HUES6 (cell line): ENCODE measurements around the gene ARL1.
A peak's percentile ranks its signal among the peaks of the same experiment; 100 is the strongest.
"Not testable (repeated sequence)": the region's sequence is repeated elsewhere in the genome, so short reads cannot be mapped to it uniquely, and the experiment has no call there.

Experiments
- H3K27ac ChIP-seq: 2 replicates; pipeline ENCODE4 v1.7.0; 2013; ENCODE audit warnings: low read depth, mild to moderate bottlenecking, low read length, inconsistent platforms
- H3K27me3 ChIP-seq: 2 replicates; pipeline ENCODE4 v1.6.1; 2013; ENCODE audit warnings: low read length; ENCODE audit not compliant: control insufficient read depth, insufficient read depth
- H3K36me3 ChIP-seq: 2 replicates; pipeline ENCODE4 v1.6.1; 2013; ENCODE audit warnings: low read length; ENCODE audit not compliant: control insufficient read depth, insufficient read depth
- H3K4me1 ChIP-seq: 2 replicates; pipeline ENCODE4 v1.6.1; 2013; ENCODE audit warnings: low read length; ENCODE audit not compliant: control insufficient read depth, insufficient read depth
- H3K4me3 ChIP-seq: 2 replicates; pipeline ENCODE4 v1.5.1; 2013; ENCODE audit warnings: low read depth, low read length
- H3K9ac ChIP-seq: one replicate; pipeline ENCODE4 v1.6.1; 2013; ENCODE audit warnings: mild to moderate bottlenecking, low read length
- H3K9me3 ChIP-seq: 2 replicates; pipeline ENCODE4 v1.6.1; 2013; ENCODE audit warnings: low read depth, low read length; ENCODE audit not compliant: control insufficient read depth, insufficient read depth

The ARL1 gene

GRCh38 chr12:101407049-101407435, 530 bp downstream of the ARL1 start:
- Histone ChIP-seq H3K27ac (peak overlapping the region; percentile 98; the same call in 1 of the 2 replicates), H3K9ac (peak overlapping the region; percentile 95), H3K36me3 (0 out of 2 replicates have a peak, but pooled peaks cover 5% of the 10 kb centered on the region), H3K4me1 (0 out of 2 replicates have a peak, but pooled peaks cover 3% of the 10 kb centered on the region), H3K27me3 (no peaks in the 10 kb centered on the region), H3K9me3 (no peaks in the 10 kb centered on the region), H3K4me3 (peak overlapping the region; percentile 97)

GRCh38 chr12:101391181-101391580, 16.4 kb downstream of the ARL1 start:
- not testable (repeated sequence) for H3K4me1 ChIP-seq, H3K9ac ChIP-seq, H3K27me3 ChIP-seq, H3K27ac ChIP-seq, H3K4me3 ChIP-seq, H3K9me3 ChIP-seq
- peaks cover 60% of the 10 kb centered on the region for H3K36me3 ChIP-seq

- Histone ChIP-seq H3K4me3 (no peak overlapping the region), H3K9ac (no peak overlapping the region), H3K36me3 (peaks cover 89% of the 10 kb centered on the region), H3K4me1 (no peaks in the 10 kb centered on the region), H3K27ac (no peak overlapping the region), H3K27me3 (no peaks in the 10 kb centered on the region), H3K9me3 (no peaks in the 10 kb centered on the region)
These were observed 28.4 kb downstream of the ARL1 start for GRCh38 chr12:101379149-101379548.

GRCh38 chr12:101375573-101375972, 32.0 kb downstream of the ARL1 start:
- Histone ChIP-seq H3K9me3 (no peaks in the 10 kb centered on the region), H3K27ac (no peak overlapping the region), H3K4me3 (no peak overlapping the region), H3K9ac (no peak overlapping the region), H3K4me1 (no peaks in the 10 kb centered on the region), H3K27me3 (no peaks in the 10 kb centered on the region), H3K36me3 (peaks cover 87% of the 10 kb centered on the region)

- Histone ChIP-seq H3K27ac (no peak overlapping the region), H3K9me3 (no peaks in the 10 kb centered on the region), H3K4me3 (no peak overlapping the region), H3K9ac (no peak overlapping the region), H3K36me3 (peaks cover 87% of the 10 kb centered on the region), H3K27me3 (no peaks in the 10 kb centered on the region), H3K4me1 (no peaks in the 10 kb centered on the region)
These were observed 35.1 kb downstream of the ARL1 start for GRCh38 chr12:101372431-101372830.

GRCh38 chr12:101368016-101368415, 39.6 kb downstream of the ARL1 start:
- Histone ChIP-seq H3K4me3 (no peak overlapping the region), H3K27ac (no peak overlapping the region), H3K27me3 (no peaks in the 10 kb centered on the region), H3K9ac (no peak overlapping the region), H3K36me3 (peaks cover 89% of the 10 kb centered on the region), H3K4me1 (no peaks in the 10 kb centered on the region), H3K9me3 (no peaks in the 10 kb centered on the region)

- no peaks in the 10 kb centered on the region for H3K4me1 ChIP-seq
- peaks cover 77% of the 10 kb centered on the region for H3K36me3 ChIP-seq
These were observed 46.1 kb downstream of the ARL1 start for GRCh38 chr12:101361455-101361854.

GRCh38 chr12:101356794-101357193, 50.8 kb downstream of the ARL1 start:
- Histone ChIP-seq H3K9me3 (no peaks in the 10 kb centered on the region), H3K27me3 (no peaks in the 10 kb centered on the region), H3K36me3 (peaks cover 64% of the 10 kb centered on the region), H3K27ac (no peak overlapping the region), H3K4me1 (no peaks in the 10 kb centered on the region), H3K9ac (no peak overlapping the region), H3K4me3 (no peak overlapping the region)

More at GRCh38 chr12:101361455-101361854, 46.1 kb downstream of the ARL1 start:
- no peak overlapping the region for H3K9ac ChIP-seq
- no peak overlapping the region for H3K27ac ChIP-seq
- H3K9me3 ChIP-seq: no peaks in the 10 kb centered on the region
- no peaks in the 10 kb centered on the region for H3K27me3 ChIP-seq
- no peak overlapping the region for H3K4me3 ChIP-seq

- peaks cover 69% of the 10 kb centered on the region for H3K36me3 ChIP-seq
- no peaks in the 10 kb centered on the region for H3K9me3 ChIP-seq
- no peak overlapping the region for H3K4me3 ChIP-seq
- no peaks in the 10 kb centered on the region for H3K27me3 ChIP-seq
- no peak overlapping the region for H3K27ac ChIP-seq
- no peak overlapping the region for H3K9ac ChIP-seq
- H3K4me1 ChIP-seq: no peaks in the 10 kb centered on the region
These were observed 55.9 kb downstream of the ARL1 start for GRCh38 chr12:101351682-101352081.

GRCh38 chr12:101343893-101344292, 63.7 kb downstream of the ARL1 start:
- Histone ChIP-seq H3K4me1 (no peaks in the 10 kb centered on the region), H3K36me3 (peaks cover 80% of the 10 kb centered on the region), H3K9me3 (no peaks in the 10 kb centered on the region), H3K4me3 (no peak overlapping the region), H3K27ac (no peak overlapping the region), H3K27me3 (no peaks in the 10 kb centered on the region), H3K9ac (no peak overlapping the region)
